GM10248 (cell line): Measurements from ENCODE around the gene DLX5.

ENCODE experiments used
- CTCF ChIA-PET: fragments of 300-600 bp; sonication (Branson Sonifier 250); formaldehyde crosslinking; extraction: SDS; loops from one replicate; lab custom pipeline; 2021; ENCODE audit warnings: antibody characterized with exemption; lab: Yijun Ruan, JAX
- POLR2A ChIA-PET: fragments of 350-650 bp; sonication (Branson Sonifier 250); formaldehyde crosslinking; extraction: SDS; loops from one replicate; lab custom pipeline; 2020; ENCODE audit warnings: antibody characterized with exemption; lab: Yijun Ruan, JAX
- DNase-seq: peaks from one replicate; pipeline ENCODE4 v3.0.0; 2012; ENCODE audit errors: extremely low spot score
- TF ChIP-seq, protein P1 (sequence below): IDR thresholded peaks from 2 replicates; pipeline ENCODE4 v1.5.1; 2012; ENCODE audit warnings: mild to moderate bottlenecking, low read depth; ENCODE audit errors: extremely low read depth, missing control alignments, control extremely low read depth

Gene DLX5

GRCh38 chr7:97011104-97011503, 13.5 kb downstream of the DLX5 start:
- TF ChIP-seq, protein P1, sequence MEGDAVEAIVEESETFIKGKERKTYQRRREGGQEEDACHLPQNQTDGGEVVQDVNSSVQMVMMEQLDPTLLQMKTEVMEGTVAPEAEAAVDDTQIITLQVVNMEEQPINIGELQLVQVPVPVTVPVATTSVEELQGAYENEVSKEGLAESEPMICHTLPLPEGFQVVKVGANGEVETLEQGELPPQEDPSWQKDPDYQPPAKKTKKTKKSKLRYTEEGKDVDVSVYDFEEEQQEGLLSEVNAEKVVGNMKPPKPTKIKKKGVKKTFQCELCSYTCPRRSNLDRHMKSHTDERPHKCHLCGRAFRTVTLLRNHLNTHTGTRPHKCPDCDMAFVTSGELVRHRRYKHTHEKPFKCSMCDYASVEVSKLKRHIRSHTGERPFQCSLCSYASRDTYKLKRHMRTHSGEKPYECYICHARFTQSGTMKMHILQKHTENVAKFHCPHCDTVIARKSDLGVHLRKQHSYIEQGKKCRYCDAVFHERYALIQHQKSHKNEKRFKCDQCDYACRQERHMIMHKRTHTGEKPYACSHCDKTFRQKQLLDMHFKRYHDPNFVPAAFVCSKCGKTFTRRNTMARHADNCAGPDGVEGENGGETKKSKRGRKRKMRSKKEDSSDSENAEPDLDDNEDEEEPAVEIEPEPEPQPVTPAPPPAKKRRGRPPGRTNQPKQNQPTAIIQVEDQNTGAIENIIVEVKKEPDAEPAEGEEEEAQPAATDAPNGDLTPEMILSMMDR, result no peak
- DNase-seq, result no peak
- ChIA-PET CTCF (no interaction called here), POLR2A (no interaction called here)

GRCh38 chr7:97009753-97010732, 14.6 kb downstream of the DLX5 start:
- ChIA-PET POLR2A (no interaction called here), CTCF (interaction anchor here (1.0 to 1.6 kb wide), 2 partner anchors 18 to 933 kb away, joined by 3 to 6 read pairs; no protein-coding TSS in a partner anchor)
- no peak for DNase-seq
- TF ChIP-seq, protein P1, result no peak

- TF ChIP-seq, protein P1, result no peak
- DNase-seq, result no peak
- ChIA-PET CTCF (interaction anchor here (1.0 to 1.6 kb wide), 4 partner anchors 9 to 931 kb away, joined by 3 to 6 read pairs (median 4); no protein-coding TSS in a partner anchor), POLR2A (no interaction called here)
These were observed 16.2 kb downstream of the DLX5 start for GRCh38 chr7:97008275-97008917.

DNA sequence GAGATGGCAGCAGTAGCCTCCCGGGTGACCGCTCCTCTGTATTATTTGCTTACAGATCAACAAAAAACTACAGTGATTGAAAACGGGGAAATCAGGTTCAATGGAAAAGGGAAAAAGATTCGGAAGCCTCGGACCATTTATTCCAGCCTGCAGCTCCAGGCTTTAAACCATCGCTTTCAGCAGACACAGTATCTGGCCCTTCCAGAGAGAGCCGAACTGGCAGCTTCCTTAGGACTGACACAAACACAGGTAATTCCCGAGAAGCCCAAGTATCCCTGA, 17.1 kb downstream of the DLX5 start:
- ChIA-PET CTCF (no interaction called here), POLR2A (no interaction called here)
- TF ChIP-seq, protein P1, result no peak
- DNase-seq, result no peak

GRCh38 chr7:97006816-97007582, 17.6 kb downstream of the DLX5 start:
- no peak for DNase-seq
- ChIA-PET POLR2A (no interaction called here), CTCF (interaction anchor here (1.4 kb wide), 1 partner anchor 20 kb away, joined by 5 read pairs; no protein-coding TSS in a partner anchor)
- TF ChIP-seq, protein P1, result no peak
